Ovary (tissue), 3 donors: ENCODE measurements around the gene SLC6A6.

ENCODE experiments used
- EP300 ChIP-seq: sonication (generic); formaldehyde crosslinking; IDR thresholded peaks from one replicate; pipeline ENCODE4 v1.6.1; 2017; ENCODE audit warnings: antibody characterized with exemption
- TF ChIP-seq, protein P1 (sequence below), 3 donors: fragments of 450-650 bp in 2 of 3; fragments of 200-600 bp in 1 of 3; IDR thresholded peaks; one replicate each; pipeline versions ENCODE4 v1.5.1 to v1.8.0; 2016 to 2022; ENCODE audit warnings: antibody characterized with exemption in 3 of 3, mild to moderate bottlenecking in 1 of 3
- donor health status: DM: no; HTN: no; CAD: no.

DNA sequence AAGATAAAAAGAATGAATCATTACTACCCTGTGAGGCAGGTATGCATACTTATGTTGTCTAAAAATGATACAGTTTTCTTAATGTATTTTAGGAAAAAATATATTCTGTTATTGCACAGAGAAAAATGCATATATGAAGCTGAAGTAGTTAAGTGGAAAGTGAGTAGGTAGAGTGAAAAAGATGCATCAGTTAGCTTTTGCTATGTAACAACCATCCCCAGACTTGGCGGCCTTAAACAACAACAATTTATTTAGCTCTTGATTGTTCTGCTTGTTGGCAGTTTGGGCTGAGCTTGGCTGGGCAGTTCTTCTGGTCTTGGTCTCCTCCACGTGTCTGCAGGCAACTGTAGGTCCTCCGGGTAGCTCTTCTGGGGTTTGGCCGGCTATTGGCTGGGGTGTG is 45.7 kb downstream of the SLC6A6 start:
- no peak for TF ChIP-seq EP300
- TF ChIP-seq, protein P1, sequence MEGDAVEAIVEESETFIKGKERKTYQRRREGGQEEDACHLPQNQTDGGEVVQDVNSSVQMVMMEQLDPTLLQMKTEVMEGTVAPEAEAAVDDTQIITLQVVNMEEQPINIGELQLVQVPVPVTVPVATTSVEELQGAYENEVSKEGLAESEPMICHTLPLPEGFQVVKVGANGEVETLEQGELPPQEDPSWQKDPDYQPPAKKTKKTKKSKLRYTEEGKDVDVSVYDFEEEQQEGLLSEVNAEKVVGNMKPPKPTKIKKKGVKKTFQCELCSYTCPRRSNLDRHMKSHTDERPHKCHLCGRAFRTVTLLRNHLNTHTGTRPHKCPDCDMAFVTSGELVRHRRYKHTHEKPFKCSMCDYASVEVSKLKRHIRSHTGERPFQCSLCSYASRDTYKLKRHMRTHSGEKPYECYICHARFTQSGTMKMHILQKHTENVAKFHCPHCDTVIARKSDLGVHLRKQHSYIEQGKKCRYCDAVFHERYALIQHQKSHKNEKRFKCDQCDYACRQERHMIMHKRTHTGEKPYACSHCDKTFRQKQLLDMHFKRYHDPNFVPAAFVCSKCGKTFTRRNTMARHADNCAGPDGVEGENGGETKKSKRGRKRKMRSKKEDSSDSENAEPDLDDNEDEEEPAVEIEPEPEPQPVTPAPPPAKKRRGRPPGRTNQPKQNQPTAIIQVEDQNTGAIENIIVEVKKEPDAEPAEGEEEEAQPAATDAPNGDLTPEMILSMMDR (IDR thresholded peaks at IDR 0.05), result no peak
